ENCODE data around the gene KRT38.
"Not testable (repeated sequence)": the region's sequence is repeated elsewhere in the genome, so short reads cannot be mapped to it uniquely, and the experiment has no call there.

DNA sequence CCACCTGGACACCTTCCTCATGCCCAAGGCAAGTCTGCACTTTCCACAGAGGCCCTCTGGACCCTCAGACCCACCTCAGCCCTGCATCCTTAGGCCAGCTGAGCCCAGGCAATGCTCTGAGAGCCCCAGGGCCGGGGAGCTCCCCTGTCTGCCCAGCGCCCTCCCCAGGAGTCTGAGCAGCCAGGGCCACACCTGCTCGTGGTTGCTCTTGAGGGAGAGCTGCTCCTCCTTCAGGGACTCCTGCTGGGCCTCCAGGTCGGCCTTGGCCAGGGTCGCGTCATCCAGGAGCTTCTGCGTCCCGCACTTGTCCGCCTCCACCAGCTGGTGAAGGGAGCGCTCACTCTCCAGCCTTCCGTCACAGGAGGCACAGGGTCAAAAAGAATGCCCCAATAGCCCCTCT lies 18.2 kb downstream of the KRT38 start:
- TF ChIP-seq, protein P1, sequence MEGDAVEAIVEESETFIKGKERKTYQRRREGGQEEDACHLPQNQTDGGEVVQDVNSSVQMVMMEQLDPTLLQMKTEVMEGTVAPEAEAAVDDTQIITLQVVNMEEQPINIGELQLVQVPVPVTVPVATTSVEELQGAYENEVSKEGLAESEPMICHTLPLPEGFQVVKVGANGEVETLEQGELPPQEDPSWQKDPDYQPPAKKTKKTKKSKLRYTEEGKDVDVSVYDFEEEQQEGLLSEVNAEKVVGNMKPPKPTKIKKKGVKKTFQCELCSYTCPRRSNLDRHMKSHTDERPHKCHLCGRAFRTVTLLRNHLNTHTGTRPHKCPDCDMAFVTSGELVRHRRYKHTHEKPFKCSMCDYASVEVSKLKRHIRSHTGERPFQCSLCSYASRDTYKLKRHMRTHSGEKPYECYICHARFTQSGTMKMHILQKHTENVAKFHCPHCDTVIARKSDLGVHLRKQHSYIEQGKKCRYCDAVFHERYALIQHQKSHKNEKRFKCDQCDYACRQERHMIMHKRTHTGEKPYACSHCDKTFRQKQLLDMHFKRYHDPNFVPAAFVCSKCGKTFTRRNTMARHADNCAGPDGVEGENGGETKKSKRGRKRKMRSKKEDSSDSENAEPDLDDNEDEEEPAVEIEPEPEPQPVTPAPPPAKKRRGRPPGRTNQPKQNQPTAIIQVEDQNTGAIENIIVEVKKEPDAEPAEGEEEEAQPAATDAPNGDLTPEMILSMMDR (IDR thresholded peaks at IDR 0.05; ENCODE audit: borderline replicate concordance, extremely low read depth, low read length, poor library complexity, severe bottlenecking): not testable (repeated sequence)
- not testable (repeated sequence) for TF ChIP-seq EZH2 (IDR thresholded peaks at IDR 0.05; ENCODE audit: borderline replicate concordance, low read depth, low read length, severe bottlenecking)

Data from DND-41 (cell line).